Measurements from ENCODE around the gene PTPRT.
"Not testable (repeated sequence)": the region's sequence is repeated elsewhere in the genome, so short reads cannot be mapped to it uniquely, and the experiment has no call there.

Gene PTPRT

DNA sequence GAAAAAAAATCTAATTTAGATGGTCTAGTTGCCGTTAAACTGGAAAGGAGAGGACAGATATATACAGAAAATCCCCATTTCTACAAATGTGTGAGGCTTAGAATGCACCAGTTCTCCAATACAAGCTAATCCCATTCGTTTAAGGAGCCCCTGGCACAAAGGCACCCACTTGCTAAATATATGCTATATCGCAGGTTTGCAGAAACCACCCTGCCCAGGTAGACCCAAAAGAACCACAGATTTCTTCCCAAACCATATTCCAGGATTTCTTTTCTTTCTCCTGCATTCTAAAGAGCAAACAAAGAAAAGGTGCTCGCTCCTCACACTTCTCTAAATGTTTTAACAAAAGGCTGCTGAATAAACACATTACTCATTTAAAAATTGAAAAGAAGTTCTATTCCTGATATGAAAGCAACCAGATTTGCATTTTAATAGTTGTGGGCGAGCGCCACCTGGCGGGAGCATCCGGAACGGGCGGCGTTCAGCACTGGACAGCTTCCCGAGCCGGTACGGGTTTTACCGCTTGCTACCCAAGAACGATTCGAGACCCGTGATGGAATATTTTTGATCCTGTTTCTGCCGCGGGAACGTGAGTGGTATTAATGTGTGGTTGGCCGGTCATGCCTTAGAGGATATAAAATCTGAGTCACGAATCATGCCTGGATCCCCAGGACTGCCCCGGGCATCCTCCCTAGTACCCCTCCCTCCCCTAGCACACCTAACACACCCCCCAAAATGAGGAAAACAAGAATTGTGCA, 2.1 kb downstream of the PTPRT start:
- DNase-seq (ENCODE audit: low read depth): peak; percentile 33

DNA sequence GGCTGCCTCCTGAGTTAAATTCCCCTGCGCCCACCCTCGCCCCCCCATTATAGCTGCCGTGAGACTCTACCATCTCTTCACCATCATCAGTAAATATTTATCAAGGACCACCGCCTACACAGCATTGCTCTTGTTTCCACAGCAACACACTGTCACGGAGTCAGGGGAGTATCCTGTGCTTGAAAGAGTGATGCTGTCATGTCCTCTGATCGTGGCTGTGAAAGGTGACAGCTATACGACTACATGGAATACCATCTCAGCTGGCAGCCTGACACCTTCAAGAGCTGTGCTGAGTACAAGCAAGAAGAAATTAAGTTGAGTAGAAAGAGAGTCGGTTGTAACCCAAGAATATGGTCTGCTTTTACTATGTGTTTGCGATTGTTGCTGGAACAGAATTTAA, 3.4 kb downstream of the PTPRT start:
- no peak for DNase-seq (ENCODE audit: low read depth)

DNA sequence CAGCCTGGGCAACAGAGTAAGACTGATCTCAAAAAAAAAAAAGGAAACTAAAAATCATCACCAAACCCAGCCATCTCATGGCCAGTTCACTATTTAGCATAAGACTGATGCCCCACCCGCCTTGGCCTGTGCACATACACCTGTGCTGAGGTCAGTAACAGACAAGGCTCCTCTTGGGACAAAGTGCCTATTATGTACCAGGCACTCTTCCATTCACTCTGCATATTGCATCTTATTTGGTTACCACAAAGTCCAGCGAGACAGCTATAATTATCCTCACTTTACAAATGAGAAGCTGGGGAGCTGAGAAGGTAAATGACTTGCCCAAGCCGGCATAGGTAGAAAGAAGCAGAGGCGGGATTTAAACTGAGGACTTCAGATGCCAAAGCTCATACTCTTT, 3.8 kb downstream of the PTPRT start:
- no peak for DNase-seq (ENCODE audit: low read depth)

DNA sequence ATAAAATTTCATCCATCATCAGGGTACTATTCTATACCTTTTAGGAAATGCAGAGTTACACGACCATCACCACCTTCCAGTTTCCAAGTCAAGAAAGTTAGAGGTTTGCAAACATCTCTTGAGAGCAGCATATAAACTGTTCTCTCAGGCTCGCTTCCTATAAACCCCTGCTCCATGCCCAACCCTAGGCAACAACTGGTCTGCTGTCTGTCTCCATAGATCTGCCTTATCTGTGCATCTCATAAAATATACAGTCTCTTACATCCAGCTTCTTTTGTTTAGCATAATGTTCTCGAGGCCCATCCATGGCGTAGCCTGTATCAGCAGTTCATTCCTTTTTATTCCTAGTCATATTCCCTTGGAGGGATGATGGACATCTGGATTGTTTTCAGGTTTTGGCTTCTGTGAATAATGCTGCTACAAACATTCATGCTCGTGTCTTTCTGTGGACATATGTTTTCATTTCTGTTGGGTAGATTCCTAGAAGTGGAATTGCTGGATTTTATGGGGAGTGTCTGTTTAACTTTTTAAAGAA, 6.1 kb downstream of the PTPRT start:
- DNase-seq (ENCODE audit: low read depth): no peak

DNA sequence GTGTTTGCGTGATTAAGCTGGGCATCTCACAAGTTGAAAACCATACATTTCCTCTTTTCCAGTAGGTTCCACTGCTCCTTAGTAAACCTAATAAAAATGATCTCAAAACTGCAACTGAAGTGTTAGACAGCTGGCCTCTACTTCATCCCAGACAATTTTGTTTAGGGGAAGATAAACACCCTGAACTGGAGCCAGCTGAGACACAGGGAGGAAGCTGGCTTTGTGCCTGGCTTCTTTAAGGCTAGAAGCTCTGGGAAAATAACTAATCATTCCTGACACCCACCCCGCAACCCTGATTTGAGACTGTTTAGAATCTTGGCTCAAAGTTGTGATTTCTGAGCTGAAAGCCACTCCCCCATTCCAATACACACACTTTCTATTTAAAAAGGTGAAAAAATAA, 11.6 kb downstream of the PTPRT start:
- DNase-seq (ENCODE audit: low read depth): no peak

DNA sequence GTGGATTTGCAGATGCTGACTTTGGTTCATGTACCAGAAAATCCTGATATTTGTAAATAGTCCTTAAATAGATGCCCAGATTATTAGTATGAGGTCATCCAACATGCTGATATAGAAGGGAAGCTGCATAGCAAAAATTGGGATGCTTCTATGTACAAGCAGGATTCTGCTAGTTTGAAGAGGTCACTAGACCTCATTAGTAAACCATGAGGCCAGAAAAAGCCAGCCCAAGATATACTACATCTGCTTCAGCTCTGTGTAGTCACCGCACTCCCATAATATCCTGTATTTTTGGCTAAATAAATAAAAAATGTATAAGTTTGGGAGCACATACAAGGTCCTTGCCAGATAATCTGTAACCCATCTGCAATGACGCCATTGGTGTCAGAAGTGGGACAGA, 13.0 kb downstream of the PTPRT start:
- DNase-seq (ENCODE audit: low read depth): no peak

DNA sequence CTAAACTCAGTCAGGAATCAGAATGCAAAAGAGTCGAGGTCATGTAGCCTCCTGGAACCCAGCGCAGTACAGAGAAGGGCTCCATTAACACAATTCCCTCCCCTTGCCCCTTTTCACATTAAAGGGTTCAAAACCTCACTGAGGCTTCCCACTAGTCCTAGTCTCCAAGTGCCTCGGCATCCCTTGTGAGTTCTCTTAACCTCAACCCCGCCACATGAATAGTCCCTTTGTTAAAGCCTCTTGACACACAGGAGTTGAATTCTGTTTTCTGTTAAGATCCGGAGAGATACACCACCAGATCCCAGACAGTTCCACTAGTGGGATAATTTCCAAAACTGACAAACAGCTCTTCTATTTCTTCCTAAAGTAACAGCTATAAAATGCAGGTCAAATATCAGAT, 17.8 kb downstream of the PTPRT start:
- no peak for DNase-seq (ENCODE audit: low read depth)

DNA sequence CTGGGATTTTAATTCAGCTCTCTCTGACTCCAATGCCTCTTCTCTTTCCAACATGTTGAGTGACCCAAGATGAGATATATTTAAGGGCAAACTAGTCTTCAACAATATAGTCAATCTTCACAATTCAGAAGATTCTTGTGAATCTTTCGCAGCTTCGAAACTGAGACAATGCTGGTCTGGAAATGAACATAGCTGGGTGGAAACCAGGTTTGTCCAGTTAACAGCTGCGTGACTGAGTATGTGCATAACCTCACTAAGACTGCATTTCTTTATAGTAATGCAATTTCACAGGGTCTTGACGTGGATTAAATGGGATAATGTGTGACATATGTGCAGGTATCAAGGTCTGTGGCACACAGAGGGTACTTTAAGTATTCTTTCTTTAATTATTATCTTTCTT, 18.9 kb downstream of the PTPRT start:
- DNase-seq (ENCODE audit: low read depth): no peak

DNA sequence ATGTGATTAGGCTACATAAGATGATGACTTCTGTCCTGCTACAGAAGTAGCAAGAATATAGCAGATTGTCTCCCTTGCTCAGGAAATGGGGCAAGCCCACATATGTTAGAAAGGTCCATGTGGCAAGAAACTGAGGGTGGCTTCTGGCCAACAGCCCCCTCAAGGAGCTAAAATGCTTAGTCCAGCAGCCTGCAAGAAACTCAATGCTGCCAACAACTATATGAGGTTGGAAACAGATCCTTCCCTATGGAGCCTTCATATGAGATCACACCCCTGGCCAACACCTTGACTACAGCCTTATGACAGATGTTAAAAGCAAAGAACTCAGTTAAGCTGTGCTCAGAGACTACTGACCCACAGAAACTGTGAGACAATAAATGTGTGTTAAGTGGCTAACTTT, 22.1 kb downstream of the PTPRT start:
- DNase-seq (ENCODE audit: low read depth): no peak

DNA sequence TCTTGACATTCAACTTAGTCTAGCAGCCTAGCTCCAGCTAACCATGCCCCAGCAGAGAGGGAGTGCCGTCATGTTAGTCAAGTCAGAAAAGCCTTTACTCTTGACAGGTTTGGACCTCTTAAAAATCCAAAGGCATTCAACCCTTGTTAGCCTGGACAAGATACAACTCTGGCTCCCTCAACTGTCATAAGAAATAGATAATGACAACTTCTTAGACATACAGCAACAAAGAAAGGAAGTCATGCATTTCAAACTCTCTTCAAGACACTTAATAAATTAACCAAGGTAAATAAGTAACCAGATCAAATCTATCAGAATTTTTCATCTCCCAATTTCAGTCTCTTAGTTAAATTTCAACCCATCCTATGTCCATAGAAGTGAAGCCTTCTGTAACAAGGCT, 22.7 kb downstream of the PTPRT start:
- DNase-seq (ENCODE audit: low read depth): no peak

DNA sequence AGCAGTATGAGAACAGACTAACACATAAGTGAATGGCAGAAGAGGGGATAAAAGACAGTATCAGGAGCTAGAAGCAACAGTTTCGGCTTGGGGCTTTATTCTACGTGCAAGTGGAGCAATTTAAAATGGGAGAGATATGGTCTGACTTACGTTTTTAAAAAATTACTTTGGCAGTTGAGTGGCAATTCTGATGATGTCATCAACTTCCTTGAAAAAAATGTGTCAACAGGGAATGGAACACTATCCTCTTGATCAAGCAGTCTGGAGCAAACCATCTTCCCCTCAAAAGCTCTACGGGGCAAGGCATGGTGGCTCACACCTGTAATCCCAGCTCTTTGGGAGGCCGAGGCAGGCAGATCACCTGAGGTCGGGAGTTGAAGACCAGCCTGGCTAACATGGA, 24.1 kb downstream of the PTPRT start:
- DNase-seq (ENCODE audit: low read depth): no peak

DNA sequence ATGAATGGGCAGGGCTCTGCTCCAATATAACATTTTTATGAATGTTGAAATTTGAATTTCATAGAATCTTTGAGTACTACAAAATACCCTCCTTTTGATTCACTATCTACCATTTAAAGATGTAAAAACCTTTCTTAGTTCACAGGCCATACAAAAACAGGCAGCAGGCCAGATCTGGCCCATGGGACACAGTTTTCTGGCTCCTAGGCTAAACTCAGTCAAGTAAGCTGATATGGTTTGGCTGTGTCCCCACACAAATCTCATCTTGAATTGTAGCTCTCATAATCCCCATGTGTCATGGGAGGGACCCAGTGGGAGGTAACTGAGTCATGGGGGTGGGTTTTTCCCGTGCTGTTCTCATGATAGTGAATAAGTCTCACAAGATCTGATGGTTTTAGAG, 25.0 kb downstream of the PTPRT start:
- not testable (repeated sequence) for DNase-seq (ENCODE audit: low read depth)

DNA sequence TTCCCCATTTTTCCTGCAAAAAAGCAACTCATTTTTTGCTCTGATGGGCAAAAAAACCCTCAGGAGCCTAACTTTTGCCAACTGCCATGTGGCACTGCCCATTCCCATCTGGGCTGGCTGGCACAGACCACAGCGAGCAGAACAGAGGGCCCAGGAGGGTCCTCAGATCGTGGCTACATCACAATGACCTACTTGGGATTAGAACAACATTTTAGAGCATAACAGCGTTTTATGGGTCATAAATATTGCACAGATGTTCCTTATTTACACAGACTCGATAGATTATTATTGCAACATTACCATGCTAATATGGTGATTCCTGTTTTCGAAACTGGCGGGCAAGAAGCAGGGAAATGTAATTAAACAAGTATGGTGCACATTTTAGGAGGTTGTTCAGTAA, 28.0 kb downstream of the PTPRT start:
- no peak for DNase-seq (ENCODE audit: low read depth)

DNA sequence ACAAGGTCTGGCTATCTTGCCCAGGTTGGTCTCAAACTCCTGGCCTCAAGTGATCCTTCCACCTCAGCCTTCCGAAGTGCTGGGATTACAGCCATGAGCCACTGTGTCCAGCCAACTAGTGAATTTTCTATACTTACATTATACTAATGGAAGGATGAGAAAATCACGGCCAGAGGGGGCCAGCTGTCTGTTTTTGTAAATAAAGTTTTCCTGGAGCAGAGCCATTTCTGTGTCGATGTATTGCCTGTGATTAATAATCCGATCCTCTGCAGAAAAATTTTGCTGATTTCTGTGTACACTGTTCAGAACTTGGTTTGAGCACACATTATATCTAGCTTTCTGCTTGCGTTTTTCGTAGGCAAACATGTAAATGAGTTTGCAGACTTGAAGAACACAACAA, 28.8 kb downstream of the PTPRT start:
- DNase-seq (ENCODE audit: low read depth): no peak

DNA sequence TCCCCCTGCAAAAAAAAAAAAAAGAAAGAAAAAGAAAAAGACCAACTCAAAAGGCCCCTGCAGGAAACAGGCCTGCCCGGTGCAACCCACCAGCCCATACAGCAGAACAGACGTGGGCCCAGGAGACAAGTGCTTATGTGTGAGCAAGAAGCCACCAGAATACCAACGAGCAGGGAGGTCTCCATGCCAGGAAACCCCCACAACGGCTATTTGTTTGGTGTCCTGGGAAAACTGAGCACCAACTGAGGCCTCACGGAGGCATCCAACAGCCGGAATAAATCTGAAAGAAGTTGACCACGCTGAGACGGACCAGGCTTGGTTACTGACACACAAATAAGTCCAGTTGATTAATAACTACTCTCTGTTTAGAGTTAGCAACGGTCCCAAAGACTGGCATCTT, 29.7 kb downstream of the PTPRT start:
- DNase-seq (ENCODE audit: low read depth): no peak

DNA sequence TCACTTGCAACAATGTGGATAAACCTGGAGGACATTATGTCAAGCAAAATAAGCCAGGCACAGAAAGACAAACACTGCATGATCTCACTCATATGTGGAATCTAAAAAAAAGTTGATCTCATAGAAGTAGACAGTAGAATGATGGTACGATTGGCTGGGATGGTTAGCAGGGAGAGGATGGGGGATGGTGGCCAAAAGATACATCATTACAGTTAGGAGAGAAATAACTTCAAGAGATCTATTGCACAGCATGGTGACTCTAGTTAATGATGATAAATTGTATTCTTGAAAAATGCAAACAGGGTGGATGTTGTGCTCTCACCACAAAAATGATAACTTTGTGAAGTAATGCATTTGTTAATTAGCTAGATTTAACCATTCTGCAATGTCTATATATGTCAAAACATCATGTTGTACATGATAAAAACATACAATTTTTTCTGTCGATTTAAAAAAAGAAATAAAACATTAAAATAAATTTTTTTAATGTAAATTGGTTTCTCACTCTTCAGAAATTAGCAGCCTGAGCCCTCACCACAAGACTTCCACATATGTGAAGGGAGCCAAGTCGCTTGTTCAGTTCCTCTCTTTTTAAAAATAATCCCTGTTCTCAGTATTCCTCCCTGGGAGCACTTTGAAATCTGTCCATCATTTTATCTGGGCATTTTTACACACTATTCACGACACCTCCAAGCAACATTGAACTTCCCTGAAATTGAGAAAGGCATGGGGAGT, 34.2 kb downstream of the PTPRT start:
- DNase-seq (ENCODE audit: low read depth): no peak

DNA sequence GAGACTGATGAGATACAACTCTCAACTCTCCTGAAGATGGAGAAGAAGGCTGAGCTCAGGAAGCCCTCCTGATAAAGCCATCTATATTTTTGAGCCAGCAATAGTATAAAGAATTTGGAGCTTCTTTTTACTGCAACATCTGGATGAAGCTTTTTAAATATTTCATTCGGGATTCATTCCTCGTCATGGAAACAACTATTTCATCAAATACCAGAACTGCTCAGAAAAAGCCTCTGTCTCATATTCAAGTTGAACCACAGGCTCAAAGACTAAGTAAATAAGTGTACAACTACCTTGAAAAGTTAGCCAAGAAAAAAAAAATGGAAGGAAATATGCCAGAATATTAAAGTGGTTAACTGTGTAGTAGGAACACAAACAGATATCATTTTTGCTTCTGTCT, 37.8 kb downstream of the PTPRT start:
- no peak for DNase-seq (ENCODE audit: low read depth)

DNA sequence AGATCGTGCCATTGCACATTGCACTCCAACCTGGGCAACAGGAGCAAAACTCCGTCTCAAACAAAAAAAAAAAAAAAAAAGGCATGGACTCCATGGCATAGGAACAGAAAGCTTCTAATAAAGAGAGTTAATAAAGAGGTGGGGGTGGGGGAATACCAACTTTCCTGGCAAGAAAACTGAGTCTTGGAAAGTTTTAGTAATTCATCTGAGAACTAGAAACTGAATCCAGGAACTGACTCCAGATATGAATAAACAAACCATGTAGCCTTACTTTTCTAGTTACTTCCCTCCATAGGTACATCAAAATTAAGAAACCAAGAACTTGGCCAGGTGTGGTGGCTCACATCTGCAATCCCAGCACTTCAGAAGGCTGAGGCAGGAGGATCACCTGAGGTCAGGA, 38.5 kb downstream of the PTPRT start:
- DNase-seq (ENCODE audit: low read depth): no peak

DNA sequence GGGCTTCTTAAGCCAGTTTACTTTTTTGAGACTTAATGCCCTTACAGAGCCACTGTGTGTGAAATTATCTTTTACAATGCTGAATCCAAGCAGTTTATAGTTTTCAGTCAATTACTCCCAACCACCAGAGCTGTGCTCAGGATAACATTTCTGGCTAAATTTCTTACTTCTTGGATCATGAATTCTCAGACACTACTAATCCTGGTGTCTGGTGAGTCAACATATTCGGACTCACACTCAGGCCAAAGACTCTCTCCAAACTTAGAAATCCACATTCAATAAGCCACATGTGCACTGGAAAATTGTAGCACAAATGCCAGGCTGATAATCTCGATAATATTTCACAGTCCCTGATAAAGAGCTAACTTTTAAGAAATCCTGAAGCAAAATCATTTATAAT, 49.0 kb downstream of the PTPRT start:
- no peak for DNase-seq (ENCODE audit: low read depth)

DNA sequence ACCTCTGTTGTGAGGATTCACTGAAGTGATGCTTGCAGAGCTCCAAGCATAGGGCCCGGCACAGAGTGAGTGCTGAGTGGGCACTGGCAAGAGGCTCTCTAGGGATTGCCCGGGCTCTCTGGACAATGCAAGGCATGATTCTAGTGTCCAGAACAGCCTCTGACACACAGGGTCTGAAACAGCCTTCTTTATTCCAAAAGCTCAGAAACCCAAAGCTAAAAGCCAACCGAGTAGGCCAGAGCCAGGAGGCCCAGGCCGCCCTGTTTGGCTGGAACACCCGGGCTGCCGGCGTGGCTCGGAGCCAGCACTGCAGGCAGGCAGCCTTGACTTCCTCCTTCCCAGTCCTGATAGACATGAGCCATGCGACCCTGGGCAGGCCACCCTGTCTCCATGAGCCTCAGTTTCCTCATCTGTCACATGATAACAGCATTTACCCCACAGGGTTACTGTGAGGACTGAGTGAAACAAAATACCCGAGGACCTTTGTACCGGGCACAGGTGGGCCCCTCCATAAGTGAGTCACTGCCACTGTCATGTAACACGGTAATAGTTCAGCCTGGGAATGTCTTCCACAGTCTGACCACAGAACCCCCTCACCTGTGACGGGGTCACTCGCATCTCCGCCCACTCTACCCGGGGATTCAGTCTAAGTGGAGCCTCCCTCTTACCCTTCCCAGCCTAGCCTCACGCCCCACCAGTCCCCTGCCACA, 51.5 kb downstream of the PTPRT start:
- DNase-seq (ENCODE audit: low read depth): no peak

DNA sequence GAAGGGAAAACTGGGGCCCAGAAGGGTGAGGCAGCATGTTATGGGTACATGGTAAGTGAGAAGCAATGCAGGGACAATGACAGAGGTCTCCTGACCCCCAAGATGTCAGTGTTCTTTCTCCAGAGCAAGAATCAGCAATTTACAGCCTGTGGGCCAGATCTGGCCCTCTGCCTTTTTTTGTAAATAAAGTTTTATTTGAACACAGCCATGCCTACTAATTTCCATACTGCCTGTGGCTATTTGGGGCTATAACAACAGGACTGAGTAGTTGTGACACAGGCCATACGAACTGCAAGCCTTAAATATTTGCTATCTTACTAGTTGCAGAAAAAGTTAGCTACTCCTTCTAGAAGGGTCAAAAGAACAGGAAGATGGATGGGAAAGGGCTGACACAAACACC, 52.5 kb downstream of the PTPRT start:
- no peak for DNase-seq (ENCODE audit: low read depth)

DNA sequence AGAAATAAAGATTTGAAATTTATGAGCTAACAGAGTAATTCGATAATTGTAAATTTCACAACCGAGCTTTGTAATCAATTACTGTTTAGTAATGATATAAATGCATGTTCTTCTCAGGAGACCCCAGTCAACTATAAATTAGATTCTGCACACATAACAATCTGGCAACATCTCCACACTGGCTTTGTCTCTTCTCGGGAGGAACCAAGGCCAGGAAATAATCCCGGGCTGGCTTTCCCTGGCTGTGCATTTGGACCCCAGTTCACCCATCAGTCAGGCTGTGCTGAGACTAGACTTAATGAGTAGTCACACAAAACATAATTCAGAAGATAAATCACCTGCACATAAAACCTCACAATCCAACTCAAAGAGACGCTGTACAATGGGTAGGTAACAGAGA, 65.5 kb downstream of the PTPRT start:
- no peak for DNase-seq (ENCODE audit: low read depth)

DNA sequence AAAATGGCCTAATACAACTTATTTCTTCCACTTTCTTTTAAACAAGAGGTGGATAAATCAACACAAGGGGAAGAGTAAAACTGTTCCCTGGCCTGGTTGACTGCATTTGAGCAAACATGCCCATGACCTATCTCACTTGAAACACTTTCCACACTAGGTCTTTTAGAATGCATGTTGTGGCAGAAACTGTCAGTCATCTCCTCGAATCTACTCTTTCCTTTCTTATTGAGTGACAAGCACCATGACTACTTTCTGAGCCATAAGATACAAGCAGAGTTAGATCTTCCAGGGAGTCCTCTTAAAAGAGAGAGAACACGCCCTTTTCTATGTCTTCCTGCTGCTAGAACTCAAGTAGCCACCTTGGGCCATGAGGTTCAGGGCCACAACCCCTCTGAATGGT, 66.5 kb downstream of the PTPRT start:
- no peak for DNase-seq (ENCODE audit: low read depth)
